Activated gamma-delta T cell treated with Interleukin-2 at 50 U/mL for 16 hours (primary cell): ENCODE results near the gene PDZRN3.

Source experiments
- DNase-seq: peaks from one replicate; pipeline ENCODE4 v3.0.0-alpha.2; 2020

PDZRN3 gene

GRCh38 chr3:73624821-73625665 lies at the start of gene PDZRN3:
Gene PDZRN3, minus strand, starts transcription at chr3:73624941.
- DNase-seq = no peak

GRCh38 chr3:73674280-73674679 lies 49.5 kb upstream of the PDZRN3 start:
- DNase-seq = no peak

- no peak for DNase-seq
Observed at GRCh38 chr3:73669260-73669659, 44.5 kb upstream of the PDZRN3 start.

GRCh38 chr3:73668391-73668790 lies 43.6 kb upstream of the PDZRN3 start:
- no peak for DNase-seq

GRCh38 chr3:73667889-73668288 lies 43.1 kb upstream of the PDZRN3 start:
- no peak for DNase-seq

- DNase-seq = no peak
Observed at GRCh38 chr3:73665286-73665685, 40.5 kb upstream of the PDZRN3 start.

- no peak for DNase-seq
Observed at GRCh38 chr3:73664389-73664788, 39.6 kb upstream of the PDZRN3 start.

GRCh38 chr3:73663495-73663894 lies 38.8 kb upstream of the PDZRN3 start:
- no peak for DNase-seq

- DNase-seq = no peak
Observed at GRCh38 chr3:73661265-73661664, 36.5 kb upstream of the PDZRN3 start.

GRCh38 chr3:73658227-73658626 lies 33.5 kb upstream of the PDZRN3 start:
- no peak for DNase-seq

- DNase-seq = no peak
Observed at GRCh38 chr3:73657186-73657585, 32.4 kb upstream of the PDZRN3 start.

- no peak for DNase-seq
Observed at GRCh38 chr3:73656241-73656890, 31.6 kb upstream of the PDZRN3 start.

- no peak for DNase-seq
Observed at GRCh38 chr3:73655197-73655596, 30.5 kb upstream of the PDZRN3 start.

- DNase-seq = no peak
Observed at GRCh38 chr3:73653877-73654276, 29.1 kb upstream of the PDZRN3 start.

GRCh38 chr3:73653351-73653750 lies 28.6 kb upstream of the PDZRN3 start:
- DNase-seq = no peak

GRCh38 chr3:73652896-73653295 lies 28.2 kb upstream of the PDZRN3 start:
- DNase-seq = no peak

GRCh38 chr3:73637042-73637441 lies 12.3 kb upstream of the PDZRN3 start:
- DNase-seq = no peak

GRCh38 chr3:73635254-73635653 lies 10.5 kb upstream of the PDZRN3 start:
- no peak for DNase-seq

- DNase-seq = no peak
Observed at GRCh38 chr3:73633916-73634344, 9.2 kb upstream of the PDZRN3 start.

- no peak for DNase-seq
Observed at GRCh38 chr3:73633453-73633852, 8.7 kb upstream of the PDZRN3 start.

- DNase-seq = no peak
Observed at GRCh38 chr3:73626106-73626505, 1.4 kb upstream of the PDZRN3 start.

- no peak for DNase-seq
Observed at GRCh38 chr3:73624017-73624820, 522 bp downstream of the PDZRN3 start.

GRCh38 chr3:73623346-73623745 lies 1.4 kb downstream of the PDZRN3 start:
- DNase-seq = no peak
